ENCODE measurements around the gene AR. TPM values are rescaled to one million over a fixed set of nuclear protein-coding genes. Genes with fewer than 3 reads are reported as not detected.

Gene AR
- total and polyA plus RNA-seq, 2 of the 8 experiments (the other 6 are each of a cell fraction or from before 2014, with no cell fraction given) = 7.1 to 10.7 TPM

DNA sequence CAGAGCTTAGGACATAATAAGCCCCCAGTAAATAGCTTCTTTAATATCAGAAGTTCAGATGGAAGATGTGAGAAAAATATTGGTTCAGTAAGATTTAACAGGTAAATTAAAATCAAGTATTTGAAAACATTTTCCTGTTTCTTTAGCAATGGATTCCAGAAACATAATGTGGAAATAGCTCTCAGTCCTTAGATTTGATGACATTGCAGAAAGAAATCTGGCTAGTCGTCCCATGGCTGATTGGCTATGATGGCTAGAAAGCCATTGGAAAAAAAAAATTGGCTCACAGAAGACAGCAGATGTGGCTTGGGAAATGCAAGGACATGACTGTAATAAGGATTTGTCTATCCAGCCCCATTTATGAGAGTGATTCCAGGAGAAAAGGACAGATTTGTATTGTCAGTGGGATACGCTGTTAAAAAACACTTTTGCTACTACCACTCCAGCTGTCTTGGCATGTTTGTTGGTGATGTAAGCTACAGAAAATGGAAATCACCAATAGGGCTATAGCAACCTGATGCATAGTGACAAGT, 78.3 kb downstream of the AR start:
- Histone ChIP-seq H3K9me3 (ENCODE audit: insufficient read depth in 2 of 2, low read depth in 1 of 2, low read length in 1 of 2) (no peaks in the 10 kb centered on the region), H3K18ac (ENCODE audit: extremely low read depth, low read length) (no peak overlapping the region), H3K4me3 (ENCODE audit: extremely low read depth in 1 of 4, insufficient read depth in 2 of 4, low read depth in 3 of 4, low read length in 4 of 4) (no peak overlapping the region), H2AK5ac (ENCODE audit: low read depth, low read length) (no peak overlapping the region), H3K4ac (replicated peaks; ENCODE audit: insufficient read length, low read depth, low read length) (no peak overlapping the region), H3K4me1 (replicated peaks in 1 of 4; ENCODE audit: control insufficient read depth in 3 of 4, insufficient read depth in 4 of 4, low read length in 3 of 4) (no peaks in the 10 kb centered on the region), H3K79me2 (ENCODE audit: control insufficient read depth in 1 of 2, insufficient read depth in 2 of 2, low read length in 2 of 2) (no peaks in the 10 kb centered on the region), H4K5ac (ENCODE audit: insufficient read length, low read depth, low read length) (no peak overlapping the region), H3K79me1 (ENCODE audit: low read depth, low read length) (no peaks in the 10 kb centered on the region), H3K27me3 (replicated peaks in 1 of 4; ENCODE audit: control insufficient read depth in 3 of 4, extremely low read depth in 1 of 4, insufficient read depth in 3 of 4, low read length in 3 of 4) (no peaks in the 10 kb centered on the region), H2BK20ac (ENCODE audit: low read length) (no peak overlapping the region), H4K91ac (replicated peaks; ENCODE audit: insufficient read length, low read length) (no peak overlapping the region), H3K9ac (replicated peaks in 1 of 4; ENCODE audit: extremely low read depth in 1 of 4, low read depth in 3 of 4, low read length in 3 of 4) (no peak overlapping the region), H3K36me3 (ENCODE audit: control insufficient read depth in 2 of 4, insufficient read depth in 4 of 4, low read length in 3 of 4) (no peaks in the 10 kb centered on the region), H4K8ac (ENCODE audit: extremely low read depth, insufficient read depth, low read length) (no peak overlapping the region), H2BK120ac (replicated peaks; ENCODE audit: low read depth, low read length) (no peak overlapping the region), H3K4me2 (ENCODE audit: insufficient read depth in 1 of 2, low read depth in 2 of 2, low read length in 2 of 2) (no peak overlapping the region), H3K23me2 (ENCODE audit: low read depth, low read length) (no peaks in the 10 kb centered on the region), H3K56ac (replicated peaks; ENCODE audit: insufficient read length, low read depth, low read length) (no peak overlapping the region), H3K14ac (ENCODE audit: insufficient read length) (no peak overlapping the region), H4K20me1 (replicated peaks in 1 of 2; ENCODE audit: control insufficient read depth in 1 of 2, insufficient read depth in 2 of 2, low read length in 2 of 2) (no peaks in the 10 kb centered on the region), H2BK5ac (ENCODE audit: low read depth, low read length) (no peak overlapping the region), H2AFZ (ENCODE audit: low read length) (no peak overlapping the region), H3K23ac (ENCODE audit: insufficient read length) (no peak overlapping the region), H3K27ac (ENCODE audit: low read depth, low read length) (no peak overlapping the region), H2BK12ac (ENCODE audit: low read depth, low read length) (no peak overlapping the region), H2BK15ac (ENCODE audit: low read length) (no peak overlapping the region)
- FAIRE-seq = no peak
- DNase-seq (ENCODE audit: low read depth in 1 of 2, low spot score in 2 of 2) = no peak
- ChIA-PET CTCF (ENCODE audit: partially characterized antibody) (no interaction called here), POLR2A (ENCODE audit: partially characterized antibody) (no interaction called here)
- WGBS, 2 experiments (ENCODE audit: extremely low coverage in 1 of 2, insufficient coverage in 1 of 2, insufficient read length in 1 of 2, insufficient replicate concordance in 2 of 2, low coverage in 1 of 2, low lambda C conversion rate in 2 of 2, missing lambda C conversion rate in 1 of 2) = 84% methylated on average over 2 of the region's 2 CpGs; no CpG with 5 or more reads in 1 of the 2 experiments
- TF ChIP-seq TEAD4 (IDR thresholded peaks at IDR 0.05; ENCODE audit: low read depth, low read length) = no peak
- TF ChIP-seq POLR2A (IDR thresholded peaks at IDR 0.05; ENCODE audit: control extremely low read depth in 1 of 2, low read depth in 2 of 2, low read length in 2 of 2) = no peak
- TF ChIP-seq TAF7 (optimal IDR thresholded peaks at IDR 0.05; ENCODE audit: borderline replicate concordance, low read depth, low read length) = no peak
- TF ChIP-seq CREB1 (IDR thresholded peaks at IDR 0.05) = no peak

Measured in H1 (cell line).